ENCODE results near the gene HPCAL1. TPM values are rescaled to one million over a fixed set of nuclear protein-coding genes. Genes with fewer than 3 reads are reported as not detected.

Gene HPCAL1
- total and polyA plus RNA-seq, 8 donors = 22.1 to 32.7 (median 26.4) TPM

- DNase-seq (peak; percentile 78 to 92 (median 84)), ATAC-seq (peak; percentile 54 to 77 (median 74)), FAIRE-seq (no peak)
- no peaks in the 10 kb centered on the region for H3K36me3 ChIP-seq
- no peak for TF ChIP-seq CTCF (IDR thresholded peaks at IDR 0.05)
- WGBS, 2 donors = 17 to 22% methylated on average over 24 of the region's 24 CpGs
- intact Hi-C loops (cut with DNase I) = loop anchor here in 1 of 3 donors (5.0 to 10.0 kb wide), 2 partner anchors 39 to 64 kb away; partner anchors contain the start of gene HPCAL1
- H3K27ac ChIP-seq = peak overlapping the region; percentile 19 to 83 (median 62)
- H3K9me3 ChIP-seq = no peaks in the 10 kb centered on the region
- H3K4me3 ChIP-seq = peak overlapping the region in 1 of 4 donors; percentile 17
- no peaks in the 10 kb centered on the region for H3K27me3 ChIP-seq
- H3K4me1 ChIP-seq = peaks cover 52 to 82% (median 67%) of the 10 kb centered on the region in 3 donors
Measured at GRCh38 chr2:10368491-10369231, 66.0 kb downstream of the HPCAL1 start.

GRCh38 chr2:10369269-10370255 is 66.9 kb downstream of the HPCAL1 start:
- peak in 2 of 6 donors; percentile 38 to 46 for DNase-seq
- Histone ChIP-seq H3K36me3 (no peaks in the 10 kb centered on the region), H3K9me3 (no peaks in the 10 kb centered on the region), H3K27ac (peak overlapping the region; percentile 19 to 83 (median 62)), H3K27me3 (no peaks in the 10 kb centered on the region), H3K4me1 (peaks cover 46 to 77% (median 62%) of the 10 kb centered on the region in 3 donors), H3K4me3 (peak overlapping the region in 1 of 4 donors; percentile 17)
- ATAC-seq = peak in 3 of 4 donors; percentile 24 to 36 (median 30)
- no peak for TF ChIP-seq CTCF (IDR thresholded peaks at IDR 0.05)
- 20 to 21% methylated on average over 14 of the region's 14 CpGs for WGBS, 2 donors
- intact Hi-C loops (cut with DNase I) = loop anchor here in 1 of 3 donors (5.0 to 10.0 kb wide), 2 partner anchors 38 to 65 kb away; partner anchors contain the start of gene HPCAL1
- FAIRE-seq = no peak

GRCh38 chr2:10370390-10370789 is 67.7 kb downstream of the HPCAL1 start:
- Histone ChIP-seq H3K27ac (peak overlapping the region in 1 of 4 donors; percentile 83), H3K9me3 (no peaks in the 10 kb centered on the region), H3K4me1 (peaks cover 45 to 73% (median 58%) of the 10 kb centered on the region in 3 donors), H3K27me3 (no peaks in the 10 kb centered on the region), H3K36me3 (no peaks in the 10 kb centered on the region), H3K4me3 (no peak overlapping the region)
- TF ChIP-seq CTCF (IDR thresholded peaks at IDR 0.05) = no peak
- DNase-seq = peak in 1 of 6 donors; percentile 60
- no peak for ATAC-seq
- intact Hi-C loops (cut with DNase I) = no loop called here
- FAIRE-seq = no peak
- 38 to 44% methylated on average over 1 of the region's 1 CpG for WGBS, 2 donors

GRCh38 chr2:10370895-10371294 is 68.2 kb downstream of the HPCAL1 start:
- H3K4me3 ChIP-seq = no peak overlapping the region
- intact Hi-C loops (cut with DNase I) = no loop called here
- DNase-seq = peak in 1 of 6 donors; percentile 72
- peaks cover 40 to 68% (median 53%) of the 10 kb centered on the region in 3 donors for H3K4me1 ChIP-seq
- no peak for FAIRE-seq
- H3K27ac ChIP-seq = no peak overlapping the region
- no peaks in the 10 kb centered on the region for H3K27me3 ChIP-seq
- no peaks in the 10 kb centered on the region for H3K36me3 ChIP-seq
- 56 to 57% methylated on average over 6 of the region's 6 CpGs for WGBS, 2 donors
- H3K9me3 ChIP-seq = no peaks in the 10 kb centered on the region
- TF ChIP-seq CTCF (IDR thresholded peaks at IDR 0.05) = no peak
- ATAC-seq = no peak
